ENCODE data around the gene NRCAM.

- TF ChIP-seq POLR2A (IDR thresholded peaks at IDR 0.05) (no peak), CTCF (IDR thresholded peaks at IDR 0.05) (no peak), EP300 (IDR thresholded peaks at IDR 0.05) (no peak), POLR2AphosphoS5 (IDR thresholded peaks at IDR 0.05) (no peak)
These were observed 202.8 kb downstream of the NRCAM start for GRCh38 chr7:108253275-108254044.
